ENCODE data around the gene TMEM43. TPM values are rescaled to one million over a fixed set of nuclear protein-coding genes. Genes with fewer than 3 reads are reported as not detected.

Gene TMEM43
- total RNA-seq, 4 donors from 2014 or later = 93.5 to 114 (median 102) TPM

DNA sequence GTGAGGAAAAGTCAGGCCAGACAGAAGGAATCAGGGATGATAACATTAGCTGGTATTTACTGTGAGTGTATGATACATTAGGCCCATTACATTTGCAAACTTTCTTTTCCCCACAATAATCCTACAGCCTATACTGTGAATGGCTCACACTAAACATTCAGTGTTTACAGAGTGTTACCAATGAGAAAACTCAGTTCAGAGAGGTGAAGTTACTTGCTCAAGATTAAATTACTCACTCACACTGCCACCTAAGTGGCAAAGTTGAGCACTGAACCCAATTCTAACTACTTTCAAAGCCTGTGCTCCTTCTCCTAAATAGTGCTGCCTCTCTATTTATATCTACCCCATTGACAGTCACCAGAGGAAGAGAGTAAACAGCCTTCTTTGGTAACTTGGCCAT is 45.0 kb downstream of the TMEM43 start:
- no peak overlapping the region for H3K4me3 ChIP-seq
- H3K4me1 ChIP-seq = no peaks in the 10 kb centered on the region
- intact Hi-C loops (cut with DNase I; ENCODE audit: low total_unique reads) = loop anchor here (10.0 kb wide), 1 partner anchor 45 kb away; the partner anchor contains the start of genes CHCHD4 and TMEM43
- H3K9me3 ChIP-seq = no peaks in the 10 kb centered on the region
- no peak for DNase-seq
- H3K27ac ChIP-seq = no peak overlapping the region
- H3K27me3 ChIP-seq = no peaks in the 10 kb centered on the region
- TF ChIP-seq, protein P1, sequence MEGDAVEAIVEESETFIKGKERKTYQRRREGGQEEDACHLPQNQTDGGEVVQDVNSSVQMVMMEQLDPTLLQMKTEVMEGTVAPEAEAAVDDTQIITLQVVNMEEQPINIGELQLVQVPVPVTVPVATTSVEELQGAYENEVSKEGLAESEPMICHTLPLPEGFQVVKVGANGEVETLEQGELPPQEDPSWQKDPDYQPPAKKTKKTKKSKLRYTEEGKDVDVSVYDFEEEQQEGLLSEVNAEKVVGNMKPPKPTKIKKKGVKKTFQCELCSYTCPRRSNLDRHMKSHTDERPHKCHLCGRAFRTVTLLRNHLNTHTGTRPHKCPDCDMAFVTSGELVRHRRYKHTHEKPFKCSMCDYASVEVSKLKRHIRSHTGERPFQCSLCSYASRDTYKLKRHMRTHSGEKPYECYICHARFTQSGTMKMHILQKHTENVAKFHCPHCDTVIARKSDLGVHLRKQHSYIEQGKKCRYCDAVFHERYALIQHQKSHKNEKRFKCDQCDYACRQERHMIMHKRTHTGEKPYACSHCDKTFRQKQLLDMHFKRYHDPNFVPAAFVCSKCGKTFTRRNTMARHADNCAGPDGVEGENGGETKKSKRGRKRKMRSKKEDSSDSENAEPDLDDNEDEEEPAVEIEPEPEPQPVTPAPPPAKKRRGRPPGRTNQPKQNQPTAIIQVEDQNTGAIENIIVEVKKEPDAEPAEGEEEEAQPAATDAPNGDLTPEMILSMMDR (IDR thresholded peaks at IDR 0.05) = no peak
- no peak for TF ChIP-seq POLR2A (IDR thresholded peaks at IDR 0.05)
- H3K36me3 ChIP-seq = no peaks in the 10 kb centered on the region

DNA sequence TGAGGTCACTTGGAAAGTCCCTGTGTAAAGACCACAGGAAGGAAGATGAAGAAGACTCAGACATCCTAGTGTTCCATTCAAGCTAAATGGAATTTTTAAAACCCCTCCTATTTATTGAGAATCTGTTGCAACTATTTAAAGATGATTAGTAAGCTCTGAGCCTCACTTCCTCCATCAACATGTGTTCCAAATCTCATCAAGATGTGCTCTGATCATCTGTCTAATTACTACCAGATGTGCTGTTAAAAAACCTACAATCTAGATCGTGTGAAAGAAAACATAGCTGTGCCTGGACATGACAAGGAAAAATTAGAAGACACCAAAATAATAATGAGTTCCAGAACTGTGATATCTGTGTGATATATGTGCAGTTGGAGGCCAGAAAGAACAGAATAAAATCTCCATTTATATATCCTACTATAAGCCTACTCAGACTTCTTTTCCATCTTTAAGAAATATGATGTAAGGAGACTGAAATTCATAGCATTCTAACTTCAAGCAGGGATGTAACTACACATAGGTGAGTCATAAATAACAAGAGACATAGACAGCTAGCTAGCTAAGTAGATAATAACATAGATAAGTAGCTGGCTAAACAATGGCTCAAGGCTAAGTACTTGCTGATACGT is 45.8 kb downstream of the TMEM43 start:
- Histone ChIP-seq H3K27me3 (no peaks in the 10 kb centered on the region), H3K4me3 (no peak overlapping the region), H3K9me3 (no peaks in the 10 kb centered on the region), H3K4me1 (no peaks in the 10 kb centered on the region), H3K36me3 (no peaks in the 10 kb centered on the region), H3K27ac (no peak overlapping the region)
- no peak for DNase-seq
- intact Hi-C loops (cut with DNase I; ENCODE audit: low total_unique reads) = loop anchor here (10.0 kb wide), 1 partner anchor 46 kb away; the partner anchor contains the start of genes CHCHD4 and TMEM43
- TF ChIP-seq POLR2A (IDR thresholded peaks at IDR 0.05) = no peak
- TF ChIP-seq, protein P1 (IDR thresholded peaks at IDR 0.05) = no peak

DNA sequence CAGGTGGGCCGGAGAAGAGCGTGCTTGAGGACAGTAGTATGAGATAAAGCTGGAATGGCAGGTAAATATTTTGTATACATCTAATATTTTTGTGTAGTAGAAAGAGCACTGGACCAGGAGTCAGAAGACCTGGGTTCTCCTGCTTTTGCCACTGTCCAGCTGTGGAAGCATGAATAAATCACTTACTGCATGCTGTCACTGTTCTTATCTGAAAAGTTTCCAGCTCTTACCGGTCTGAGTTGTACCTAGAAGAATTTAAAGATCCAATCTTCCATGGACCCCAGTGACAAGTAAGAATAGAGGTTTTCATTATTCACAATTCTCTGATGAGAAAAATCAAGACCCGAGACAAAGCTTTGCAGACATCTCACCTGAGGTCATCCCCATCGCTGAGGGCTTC is 47.6 kb downstream of the TMEM43 start:
- H3K27me3 ChIP-seq = no peaks in the 10 kb centered on the region
- DNase-seq = no peak
- intact Hi-C loops (cut with DNase I; ENCODE audit: low total_unique reads) = loop anchor here (10.0 kb wide), 1 partner anchor 48 kb away; the partner anchor contains the start of genes CHCHD4 and TMEM43
- no peaks in the 10 kb centered on the region for H3K36me3 ChIP-seq
- H3K4me1 ChIP-seq = peaks cover 2 to 3% of the 10 kb centered on the region in 2 donors
- H3K4me3 ChIP-seq = no peak overlapping the region
- TF ChIP-seq POLR2A (IDR thresholded peaks at IDR 0.05) = no peak
- TF ChIP-seq, protein P1 (IDR thresholded peaks at IDR 0.05) = no peak
- no peaks in the 10 kb centered on the region for H3K9me3 ChIP-seq
- H3K27ac ChIP-seq = no peak overlapping the region

DNA sequence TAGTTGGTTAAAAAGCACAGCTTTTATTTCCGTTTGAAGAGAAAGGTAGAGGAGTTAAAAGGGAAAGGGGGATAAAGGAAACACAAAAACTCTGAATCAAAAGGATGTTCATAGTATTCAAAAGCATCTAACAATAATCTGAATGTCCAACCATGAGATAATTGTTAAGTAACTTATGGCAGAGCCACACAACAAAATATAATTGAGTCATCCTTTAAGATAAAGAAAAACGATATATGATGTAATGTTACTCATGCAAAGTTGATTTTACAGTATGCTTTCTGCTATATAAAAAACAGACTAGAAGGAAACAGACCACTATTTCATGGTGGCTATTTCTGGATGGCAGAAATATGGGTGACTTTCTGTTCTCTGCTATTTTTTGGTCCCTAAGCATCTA is 49.6 kb downstream of the TMEM43 start:
- peaks cover 3 to 5% of the 10 kb centered on the region in 2 donors for H3K4me1 ChIP-seq
- no peaks in the 10 kb centered on the region for H3K27me3 ChIP-seq
- no peaks in the 10 kb centered on the region for H3K9me3 ChIP-seq
- intact Hi-C loops (cut with DNase I; ENCODE audit: low total_unique reads) = loop anchor here (10.0 kb wide), 1 partner anchor 50 kb away; the partner anchor contains the start of genes CHCHD4 and TMEM43
- H3K36me3 ChIP-seq = no peaks in the 10 kb centered on the region
- no peak overlapping the region for H3K4me3 ChIP-seq
- no peak for TF ChIP-seq POLR2A (IDR thresholded peaks at IDR 0.05)
- H3K27ac ChIP-seq = no peak overlapping the region
- no peak for DNase-seq

DNA sequence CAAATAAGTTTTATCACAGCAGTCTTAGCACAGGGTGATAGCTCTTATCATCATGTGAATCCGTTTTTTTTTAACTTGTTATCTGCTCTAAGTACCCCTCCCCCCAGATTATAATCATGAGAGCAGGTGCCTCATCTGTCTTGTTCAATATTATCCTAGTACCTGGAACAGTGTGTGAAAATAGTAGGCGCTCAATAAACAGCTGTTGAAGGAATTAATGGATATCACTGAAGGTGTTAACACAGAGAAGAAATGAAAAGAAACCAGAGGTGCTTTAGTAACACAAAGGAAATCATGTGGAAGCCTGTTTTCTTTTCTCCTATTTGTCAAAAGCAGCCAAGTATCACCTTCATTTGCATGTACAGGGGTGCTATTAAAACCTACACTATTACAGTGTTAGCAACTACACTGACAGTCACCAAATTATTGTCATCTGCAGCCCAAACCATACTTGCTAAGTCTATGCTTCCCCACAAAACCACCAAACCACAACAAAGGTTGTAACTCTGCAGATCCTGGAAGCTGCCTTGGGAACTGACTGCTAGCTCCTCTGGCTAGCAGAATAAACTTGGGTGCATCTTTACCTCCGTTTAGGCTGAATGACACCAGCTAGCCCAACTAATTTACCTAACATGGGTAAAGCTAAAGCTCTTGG is 50.7 kb downstream of the TMEM43 start:
- no peak overlapping the region for H3K27ac ChIP-seq
- TF ChIP-seq, protein P1 (IDR thresholded peaks at IDR 0.05) = no peak
- TF ChIP-seq POLR2A (IDR thresholded peaks at IDR 0.05) = no peak
- H3K4me1 ChIP-seq = peaks cover 3 to 5% of the 10 kb centered on the region in 2 donors
- H3K36me3 ChIP-seq = no peaks in the 10 kb centered on the region
- DNase-seq = no peak
- no peak overlapping the region for H3K4me3 ChIP-seq
- H3K9me3 ChIP-seq = no peaks in the 10 kb centered on the region
- intact Hi-C loops (cut with DNase I; ENCODE audit: low total_unique reads) = loop anchor here (10.0 kb wide), 1 partner anchor 51 kb away; the partner anchor contains the start of genes CHCHD4 and TMEM43
- no peaks in the 10 kb centered on the region for H3K27me3 ChIP-seq
